ENCODE results near the gene SLC6A1.

The SLC6A1 gene

DNA sequence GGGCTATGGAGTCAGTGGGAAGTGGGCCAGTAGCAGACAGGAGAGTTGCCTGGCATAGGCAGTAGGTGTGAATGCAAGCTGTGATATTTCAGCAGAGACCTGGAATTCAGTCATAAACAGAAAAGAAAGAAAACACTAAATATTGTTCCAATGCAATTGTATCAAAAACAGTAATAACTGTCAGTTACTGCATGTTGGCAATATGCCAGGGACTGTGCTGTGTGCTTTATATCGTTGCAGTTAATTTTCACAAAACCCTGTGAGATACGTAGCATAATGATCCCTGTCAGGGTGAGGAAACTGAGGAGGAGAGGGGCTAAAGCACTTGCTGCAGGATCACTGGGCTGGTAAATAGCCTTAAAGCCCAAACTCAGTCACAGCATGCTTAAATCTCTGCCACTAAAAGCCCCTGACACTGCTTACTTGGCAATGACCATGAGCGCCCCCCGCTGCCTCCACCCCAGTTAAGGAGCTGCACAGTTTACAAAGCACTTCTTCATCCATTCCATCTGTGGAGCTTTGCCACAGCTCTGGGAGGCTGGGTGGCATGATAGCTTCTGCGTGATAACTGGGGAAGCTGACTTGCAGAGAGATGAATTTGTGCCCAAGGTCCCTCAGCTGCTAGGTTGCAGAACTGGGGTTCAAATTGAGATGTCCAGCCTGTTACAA lies 3.9 kb downstream of the SLC6A1 start:
- no peak for DNase-seq

DNA sequence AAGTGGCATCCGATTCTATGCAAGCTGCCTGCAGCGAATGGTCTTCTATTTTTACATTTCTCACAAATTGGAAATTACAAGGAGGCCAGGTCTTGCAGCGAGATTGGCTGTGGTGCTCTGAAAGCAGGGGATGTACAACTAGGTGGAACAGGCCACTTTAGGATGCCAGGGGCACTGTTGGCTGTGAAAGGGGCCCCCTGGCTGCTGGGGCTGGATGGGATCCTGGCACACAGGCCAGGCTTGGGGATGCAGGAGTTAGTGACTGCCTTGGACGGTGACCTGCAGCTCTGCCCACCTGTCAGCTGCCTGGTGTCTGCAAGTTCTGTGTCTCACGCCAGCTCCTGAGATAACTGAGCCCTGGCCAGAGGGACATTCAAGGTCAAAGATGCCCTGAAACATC lies 4.6 kb downstream of the SLC6A1 start:
- DNase-seq: no peak

DNA sequence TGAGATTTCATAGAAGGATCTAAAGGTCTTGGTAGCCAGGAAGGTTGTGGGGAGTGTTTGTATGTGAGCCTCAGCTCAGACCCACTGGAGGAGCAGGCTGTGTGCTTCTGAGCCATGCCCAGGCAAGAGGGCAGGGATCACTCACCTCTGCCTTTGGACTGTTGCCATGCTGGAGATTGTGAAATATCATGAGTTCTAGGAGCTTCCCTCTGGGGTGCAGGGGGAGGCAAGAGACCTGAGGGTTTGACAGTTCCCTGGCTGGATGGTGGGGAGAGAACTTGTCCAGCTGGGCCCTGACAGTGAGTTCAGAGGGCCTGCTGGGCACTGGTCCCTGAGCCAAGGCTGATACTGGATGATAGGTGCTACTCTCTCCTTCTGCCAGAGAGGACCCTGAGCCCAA lies 6.0 kb downstream of the SLC6A1 start:
- DNase-seq: no peak

DNA sequence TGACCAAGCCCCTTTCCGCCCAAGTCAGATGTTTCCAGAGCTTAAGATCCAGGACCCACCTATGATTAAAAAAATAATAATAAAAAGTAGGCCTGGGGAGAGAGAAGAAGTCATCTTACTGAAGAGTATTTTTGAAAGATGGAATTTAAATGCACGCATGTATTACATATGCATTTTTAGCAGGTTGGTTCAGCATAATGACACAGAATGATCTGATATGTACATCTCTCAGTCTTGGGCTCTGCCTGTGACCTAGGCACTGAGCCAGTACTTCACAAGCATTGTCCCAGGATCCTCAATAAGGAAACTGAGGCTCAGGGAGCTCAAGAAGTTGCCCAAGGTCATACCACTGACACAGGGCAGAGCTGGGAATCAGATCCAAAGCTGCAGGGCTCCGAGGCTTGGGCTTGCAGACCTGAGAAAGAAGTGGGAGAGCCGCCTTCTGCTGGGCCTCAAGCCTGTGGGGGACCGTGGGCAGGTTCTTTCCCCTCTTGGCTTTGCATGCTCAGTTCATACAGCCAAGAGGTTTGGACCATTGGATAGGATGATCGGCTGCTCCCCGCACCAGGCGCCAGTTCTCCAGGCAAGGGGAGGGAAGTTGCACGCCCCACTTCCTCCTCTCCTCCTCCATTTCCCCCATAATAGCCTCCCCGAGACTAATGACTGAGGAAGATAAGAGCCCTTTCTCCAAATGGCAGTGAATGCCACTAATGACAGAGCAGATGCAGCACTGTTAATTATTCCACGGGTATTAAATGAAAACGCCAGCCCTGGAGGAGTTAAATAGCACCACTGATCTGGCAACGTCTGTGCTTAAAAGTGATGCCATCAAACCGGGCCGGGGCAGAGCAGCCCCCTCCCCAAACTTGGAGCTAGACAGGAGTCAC lies 6.9 kb downstream of the SLC6A1 start:
- no peak for DNase-seq

DNA sequence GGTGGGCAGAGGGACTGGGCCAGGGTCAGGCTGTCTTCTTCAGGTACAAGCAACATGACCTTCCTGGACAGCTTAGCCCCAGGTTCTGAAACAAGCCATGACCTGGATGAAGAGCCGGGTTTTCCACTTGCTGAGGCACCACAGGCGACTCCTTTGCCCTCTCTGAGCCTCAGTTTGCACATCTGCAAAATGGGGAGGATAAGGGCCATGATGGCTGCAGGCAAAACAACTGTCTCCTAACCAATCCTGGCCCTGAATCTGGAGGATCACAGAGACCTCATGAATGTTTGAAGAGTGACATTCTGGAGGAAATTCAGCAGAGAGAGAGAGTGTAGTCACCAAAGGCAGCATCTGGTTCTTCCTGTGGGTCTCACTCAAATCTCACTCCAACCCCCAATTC lies 8.0 kb downstream of the SLC6A1 start:
- DNase-seq: no peak

DNA sequence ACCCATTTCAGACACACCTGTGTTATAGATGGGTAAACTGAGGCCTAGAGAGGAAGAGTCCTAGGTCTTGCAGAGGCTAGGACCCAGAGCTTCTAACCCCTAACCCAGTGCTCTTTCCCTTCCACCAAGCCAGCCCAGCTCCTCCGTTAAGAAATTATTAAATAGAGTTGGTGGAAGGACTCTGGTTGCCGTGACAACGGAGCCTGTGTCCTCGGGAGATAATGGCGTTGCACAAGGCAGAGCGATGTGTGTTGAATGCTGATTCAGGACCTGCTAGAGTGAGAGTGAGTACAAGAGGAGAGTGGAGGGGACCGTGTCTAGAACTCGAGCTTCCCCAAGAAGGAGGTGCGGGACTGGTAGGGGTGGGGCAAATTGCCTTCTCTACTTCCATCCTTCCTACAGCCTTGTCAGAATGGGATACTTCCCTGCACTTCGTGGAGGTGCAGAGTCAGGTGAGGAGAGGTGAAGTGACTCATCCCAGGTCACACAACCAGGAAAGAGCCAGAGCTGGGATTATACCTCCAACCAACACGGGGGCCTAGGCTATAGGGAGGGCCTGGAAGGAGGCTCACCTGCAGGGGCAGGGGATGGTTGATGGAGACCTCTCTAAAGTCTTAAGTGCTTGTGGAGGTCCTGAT lies 8.6 kb downstream of the SLC6A1 start:
- no peak for DNase-seq

DNA sequence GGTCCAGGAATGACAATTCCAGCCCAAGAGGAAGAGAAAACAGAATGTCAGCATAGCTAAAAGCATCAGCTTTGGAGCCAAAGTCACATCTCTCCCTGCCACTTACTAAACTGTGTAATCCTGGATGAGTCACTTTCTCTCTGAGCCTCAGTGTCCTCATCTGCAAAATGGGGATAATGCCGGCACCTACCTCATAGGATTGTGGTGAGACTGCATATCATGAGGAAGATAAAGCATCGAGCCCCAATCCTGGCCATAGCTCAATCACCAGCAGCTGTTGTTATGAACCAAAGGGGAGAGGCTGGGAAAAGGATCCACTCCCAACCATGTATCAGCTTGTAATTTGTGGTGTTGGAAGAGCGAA lies 9.1 kb downstream of the SLC6A1 start:
- no peak for DNase-seq

DNA sequence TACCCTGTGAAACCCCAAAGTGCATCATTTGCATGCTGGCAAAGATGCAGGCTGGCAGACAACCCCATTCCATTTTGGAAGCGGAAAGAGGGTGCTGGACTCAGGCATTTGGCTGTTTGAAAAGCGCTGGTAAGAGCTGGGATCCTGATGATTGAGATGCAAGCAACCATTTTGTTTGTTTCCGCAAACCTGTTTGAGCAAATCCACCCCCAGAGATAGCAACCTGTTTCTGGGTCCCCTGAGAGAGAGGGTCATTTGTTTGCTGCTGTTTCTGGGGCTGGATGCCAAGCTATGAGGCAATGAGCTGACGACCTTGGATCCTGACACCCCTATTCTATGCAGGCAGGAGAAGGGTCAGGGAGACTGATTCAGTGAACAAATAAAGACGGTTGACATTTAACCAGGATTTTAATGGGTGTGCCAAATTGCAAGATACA lies 9.8 kb downstream of the SLC6A1 start:
- DNase-seq: no peak

DNA sequence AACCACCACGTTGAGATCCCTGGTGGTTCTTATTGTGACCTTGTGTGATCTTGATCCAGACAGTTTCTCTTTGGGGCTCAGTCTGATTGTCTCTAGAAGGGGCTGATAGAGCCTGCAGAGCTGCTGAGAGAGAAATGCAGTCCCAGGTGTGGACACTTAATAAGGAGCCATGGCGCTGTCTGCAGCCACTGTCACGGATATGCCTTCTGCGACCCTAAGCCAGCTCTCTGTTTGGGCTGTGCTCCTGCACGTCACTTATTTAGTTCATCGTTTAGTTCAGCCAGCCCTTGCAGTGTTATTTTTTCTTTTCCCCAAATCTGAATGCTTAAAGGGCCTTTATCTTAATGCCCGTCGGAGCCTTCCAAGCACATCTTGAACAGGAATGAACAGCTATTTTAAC lies 12.0 kb downstream of the SLC6A1 start:
- no peak for DNase-seq

DNA sequence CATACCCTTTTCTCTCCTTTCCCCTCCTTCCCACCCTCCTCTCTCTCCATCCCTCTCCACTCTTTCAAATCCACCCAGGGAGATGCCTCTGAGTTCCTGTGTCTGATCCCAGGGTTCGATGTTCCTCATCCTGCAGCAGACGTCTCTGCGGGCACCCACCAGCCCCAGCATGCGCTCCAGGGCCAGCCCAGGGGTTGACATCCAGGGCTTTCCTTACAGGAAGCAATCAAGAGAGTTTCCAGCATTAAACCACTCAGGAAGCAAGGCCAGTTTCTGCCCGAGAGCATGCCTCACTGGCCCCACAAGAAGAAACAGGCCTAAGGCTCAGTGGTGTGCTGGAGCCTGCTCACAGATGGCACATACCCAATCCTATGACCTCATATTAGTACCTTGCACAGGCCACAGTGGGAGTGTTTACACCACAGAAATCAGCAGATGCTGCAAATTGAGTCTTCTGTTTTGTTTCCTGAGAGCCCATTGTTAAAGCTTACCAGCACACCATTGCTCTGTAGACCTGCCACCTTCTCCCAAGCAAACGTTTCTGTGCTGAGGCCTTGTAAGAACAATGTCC lies 13.2 kb downstream of the SLC6A1 start:
- DNase-seq: no peak

DNA sequence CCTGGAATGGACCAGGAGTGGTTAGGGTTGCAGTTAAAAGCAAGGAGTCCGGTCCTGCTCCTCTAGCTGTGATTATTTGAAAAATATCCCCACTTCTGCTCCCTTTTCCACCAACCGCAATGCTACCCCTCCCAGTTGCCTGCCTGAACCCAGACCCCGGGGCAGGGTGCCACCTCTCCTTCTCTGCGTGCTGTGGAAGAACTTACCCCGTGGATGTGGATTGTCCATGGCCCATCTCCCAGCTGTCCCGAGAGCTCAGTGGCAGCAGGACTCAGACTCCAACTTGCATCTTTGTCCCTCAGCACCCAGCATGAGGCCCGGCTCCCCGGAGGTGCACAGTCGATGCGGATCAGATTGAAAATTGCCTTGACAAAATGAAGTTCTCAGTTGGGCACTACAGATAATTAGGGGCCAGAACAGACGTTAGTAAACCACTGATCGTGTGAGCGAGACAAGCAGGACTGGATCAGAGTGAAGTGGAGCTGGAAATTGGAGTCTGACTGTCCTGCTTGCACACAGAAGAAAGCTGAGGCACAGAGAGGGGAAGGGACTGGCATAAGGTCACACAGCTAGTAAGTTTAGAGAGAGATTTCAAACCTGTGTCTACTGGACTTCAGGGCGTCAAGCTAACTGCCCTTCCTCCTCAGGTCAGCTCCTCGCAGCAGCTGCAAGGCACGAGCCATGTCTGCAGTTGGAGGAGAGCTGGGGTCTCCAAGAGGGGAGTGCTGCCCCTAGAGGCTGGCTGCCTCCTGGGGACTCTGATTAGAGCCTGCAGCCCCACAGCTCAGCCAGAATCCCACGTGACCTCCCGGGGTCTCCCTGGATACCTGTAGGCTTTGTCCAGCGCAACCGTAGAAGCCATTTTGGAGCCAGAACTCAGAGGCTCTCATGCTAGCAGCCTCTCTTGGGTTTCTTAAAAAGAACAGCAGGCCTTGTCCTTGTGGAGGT lies 14.7 kb downstream of the SLC6A1 start:
- no peak for DNase-seq

DNA sequence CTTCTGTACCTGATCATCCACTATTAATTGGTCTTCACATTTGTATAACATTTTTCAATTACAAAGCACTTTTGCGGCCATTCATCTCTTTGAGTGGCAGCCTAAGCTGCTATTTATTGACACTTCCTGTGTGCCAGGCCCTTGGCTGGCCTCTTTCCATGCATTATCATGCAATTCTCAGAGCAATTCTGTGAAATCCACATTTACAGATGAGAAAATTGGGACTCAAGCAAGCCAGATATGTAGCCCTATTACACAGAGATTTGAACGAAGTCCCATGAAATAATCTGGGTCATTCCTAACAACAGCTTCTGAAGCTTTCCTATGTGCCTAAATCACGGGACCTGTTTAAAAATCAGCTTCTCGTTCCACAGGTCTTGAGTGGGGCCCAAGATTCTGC lies 17.4 kb downstream of the SLC6A1 start:
- no peak for DNase-seq

DNA sequence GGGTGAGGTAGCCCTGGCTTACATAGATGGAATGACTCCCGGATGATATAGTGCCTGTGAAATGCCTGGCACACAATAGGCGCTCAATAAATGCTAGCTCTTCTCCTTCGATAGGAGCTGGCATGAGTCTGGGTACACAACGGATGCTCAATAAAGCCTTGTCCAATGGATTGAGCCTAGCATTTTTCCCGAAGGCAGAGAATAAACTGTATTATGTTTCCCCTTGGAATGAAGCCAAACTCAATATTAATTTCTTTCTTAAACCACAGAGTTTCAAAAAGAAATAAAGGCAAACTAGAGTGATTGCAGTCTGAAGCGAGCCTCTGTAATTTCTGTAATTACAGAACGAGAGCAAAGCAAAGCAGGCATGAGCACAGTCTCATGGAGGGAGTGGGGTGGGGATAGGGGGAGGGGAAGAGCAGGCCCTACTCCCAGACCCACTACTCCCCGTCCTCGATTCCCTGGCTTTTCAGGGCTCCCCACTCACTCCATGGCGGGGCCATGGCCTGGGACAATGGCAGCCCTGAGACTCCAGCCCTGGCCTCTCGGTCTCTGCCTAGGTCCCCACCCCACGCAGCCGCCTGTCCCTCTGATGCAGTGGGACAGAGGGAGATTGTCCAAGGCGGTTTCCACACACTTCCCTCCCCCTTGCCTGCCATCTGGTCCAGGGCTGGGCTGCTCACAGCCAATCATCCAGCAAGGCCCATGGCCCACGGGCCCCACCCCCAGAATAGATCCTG lies 18.0 kb downstream of the SLC6A1 start:
- DNase-seq: no peak

DNA sequence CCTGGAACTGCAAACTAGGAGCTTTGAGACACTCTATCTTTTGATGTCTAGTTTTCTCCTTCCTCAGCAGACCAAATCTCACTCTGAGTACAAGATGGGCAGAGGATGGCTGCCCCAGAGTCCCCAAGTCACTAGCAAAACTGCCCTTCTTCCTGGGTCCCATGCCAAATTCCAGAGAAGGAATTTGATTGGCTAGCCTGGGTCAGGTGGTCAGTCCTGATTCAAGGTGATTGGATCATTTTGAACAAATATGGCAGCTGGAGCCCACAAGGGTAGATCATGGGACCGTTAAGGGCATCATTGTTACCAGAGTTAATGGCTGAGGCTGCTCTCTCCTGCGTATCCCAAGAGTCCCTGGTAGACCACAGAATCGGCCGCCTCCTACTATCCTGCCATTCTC lies 21.7 kb downstream of the SLC6A1 start:
- no peak for DNase-seq

DNA sequence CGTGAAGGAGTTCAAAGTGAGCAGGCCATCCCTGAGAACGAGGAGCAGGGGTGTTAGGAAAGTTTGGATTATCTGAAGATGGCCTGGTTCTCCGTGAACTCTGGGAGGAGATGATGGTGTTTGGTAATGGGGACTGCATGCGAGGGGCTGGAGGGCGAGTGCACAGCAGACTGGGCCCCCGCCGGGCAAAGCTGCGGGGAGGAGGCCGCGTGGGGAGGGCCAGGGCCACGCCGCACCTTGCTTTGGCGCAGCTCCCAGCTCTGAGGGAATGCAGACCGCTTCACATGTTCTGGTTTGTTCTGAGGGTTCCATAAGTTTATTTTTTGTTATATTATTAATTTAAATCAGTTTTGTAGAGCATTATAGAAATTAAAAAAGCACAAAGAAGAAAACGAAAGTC lies 22.2 kb downstream of the SLC6A1 start:
- DNase-seq: no peak

DNA sequence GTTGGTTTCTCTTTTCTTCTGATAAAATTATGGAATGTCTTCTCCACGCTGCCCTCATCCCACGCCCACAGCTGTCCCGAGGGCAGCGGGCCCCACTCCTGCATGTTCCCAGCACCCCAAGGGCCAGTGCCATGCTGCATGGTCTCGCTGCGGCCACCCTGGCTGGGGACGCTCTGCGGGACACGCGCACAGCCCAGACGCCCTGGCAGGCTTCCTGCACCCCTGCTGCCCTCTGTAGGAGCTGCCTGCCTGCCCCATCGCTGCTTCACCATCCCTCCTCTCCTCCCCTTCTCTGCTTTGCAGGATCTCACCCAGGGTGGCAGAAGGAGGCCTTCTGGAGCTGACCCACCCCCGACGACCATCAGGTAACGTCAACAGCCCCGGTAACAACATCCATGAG lies 22.8 kb downstream of the SLC6A1 start:
- DNase-seq: no peak

DNA sequence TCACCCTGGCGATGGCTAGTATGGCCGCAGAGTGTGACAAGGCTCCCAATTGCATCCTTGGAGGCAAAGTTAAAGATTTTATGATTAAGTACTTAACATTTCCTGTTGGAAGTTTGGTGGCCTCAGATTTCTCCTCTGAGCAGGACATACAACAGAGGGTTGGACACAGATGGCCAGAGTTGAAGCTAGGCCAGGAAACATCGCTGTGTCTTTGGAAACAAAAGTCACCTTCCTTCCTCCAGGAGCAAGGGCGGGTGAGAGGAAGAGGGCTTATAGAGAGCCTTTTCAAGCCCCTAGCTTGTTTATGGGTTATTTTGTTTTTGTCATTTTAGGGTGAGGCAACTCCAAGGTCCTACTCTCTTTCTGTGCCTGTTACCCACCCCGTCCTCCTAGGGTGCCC lies 24.2 kb downstream of the SLC6A1 start:
- no peak for DNase-seq

DNA sequence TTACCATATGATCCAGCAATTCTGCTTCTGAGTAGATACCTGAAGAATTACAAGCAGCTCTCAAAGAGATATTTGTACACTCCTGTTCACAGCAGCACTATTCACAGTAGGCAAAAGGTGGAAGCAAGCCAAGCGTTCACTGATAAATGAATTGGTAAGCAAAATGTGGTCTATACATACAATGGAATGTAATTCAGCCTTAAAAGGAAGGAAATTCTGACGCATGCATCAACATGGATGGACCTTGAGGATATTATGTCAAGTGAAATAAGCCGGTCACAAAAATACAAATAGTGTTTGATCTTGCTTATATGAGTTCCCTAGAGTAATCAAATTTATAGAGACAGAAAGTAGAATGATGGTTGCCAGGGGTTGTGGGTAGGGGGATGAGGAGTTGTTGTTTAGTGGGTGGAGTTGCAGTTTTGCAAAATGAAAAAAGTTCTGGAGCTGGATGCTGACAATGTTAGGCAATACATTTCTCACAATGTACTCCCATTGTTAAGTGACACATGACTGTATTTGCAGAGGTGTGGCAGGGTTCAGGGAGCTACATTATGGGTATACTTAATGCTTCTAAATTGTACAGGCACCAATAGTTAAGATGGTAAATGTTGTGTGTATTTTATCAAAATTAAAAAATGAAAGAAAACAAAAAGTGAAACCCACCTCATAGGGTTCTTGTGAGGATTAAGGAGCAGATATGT lies 26.7 kb downstream of the SLC6A1 start:
- no peak for DNase-seq

DNA sequence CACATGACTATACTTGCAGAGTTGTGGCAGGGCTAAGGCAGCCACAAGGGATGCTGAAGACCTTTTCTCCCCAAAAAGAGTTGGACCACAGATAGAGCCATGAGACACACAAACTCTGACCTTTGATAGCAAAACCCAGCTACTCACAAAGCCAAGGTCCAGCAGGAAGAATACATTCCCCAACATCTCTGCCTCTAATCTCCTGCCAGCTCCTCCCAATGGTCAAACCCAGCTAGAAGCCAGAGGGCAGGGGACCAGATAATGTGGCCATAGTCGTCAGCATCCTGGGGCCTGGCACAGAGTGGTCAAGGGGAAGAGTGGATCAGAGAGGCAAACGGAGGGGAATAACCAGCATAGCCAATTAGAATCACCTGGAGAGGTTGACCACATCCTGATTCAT lies 28.2 kb downstream of the SLC6A1 start:
- DNase-seq: no peak

DNA sequence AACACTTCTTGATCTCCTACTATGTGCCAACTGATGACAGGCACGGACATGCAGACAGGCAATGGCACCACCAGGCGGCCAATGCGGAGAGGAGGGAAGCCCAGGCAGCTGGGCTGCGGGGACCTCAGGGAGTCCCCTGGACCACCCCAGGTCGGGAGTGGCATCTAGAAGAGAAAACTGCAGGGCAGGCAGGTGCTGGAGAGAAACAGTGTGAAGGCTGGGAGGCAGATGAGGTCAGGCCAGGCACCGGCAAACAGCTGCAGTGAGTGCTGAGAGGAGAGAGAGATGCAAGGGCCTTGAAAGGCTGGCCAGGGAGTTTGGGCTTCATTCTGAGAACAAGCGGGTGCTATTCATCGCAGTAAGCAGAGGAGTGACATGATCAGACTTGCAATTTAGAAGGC lies 29.1 kb downstream of the SLC6A1 start:
- no peak for DNase-seq

DNA sequence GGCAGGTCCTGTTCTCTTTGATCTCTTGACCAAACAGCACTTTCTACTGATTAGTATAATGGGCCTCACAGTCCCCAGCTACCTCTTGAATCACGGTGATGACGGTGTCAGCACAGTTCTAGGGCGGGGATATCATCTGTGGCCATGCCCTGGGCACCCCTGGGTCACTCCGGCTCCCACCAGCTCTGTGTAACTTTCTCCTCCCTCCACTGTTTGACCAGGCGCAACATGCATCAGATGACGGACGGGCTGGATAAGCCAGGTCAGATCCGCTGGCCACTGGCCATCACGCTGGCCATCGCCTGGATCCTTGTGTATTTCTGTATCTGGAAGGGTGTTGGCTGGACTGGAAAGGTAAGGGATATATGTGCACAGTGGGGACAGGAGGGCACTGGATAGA lies 29.6 kb downstream of the SLC6A1 start:
- no peak for DNase-seq
